ENCODE results near the gene STARD3. TPM values are rescaled to one million over a fixed set of nuclear protein-coding genes. Genes with fewer than 3 reads are reported as not detected.
"Not testable (repeated sequence)": the region's sequence is repeated elsewhere in the genome, so short reads cannot be mapped to it uniquely, and the experiment has no call there.

The STARD3 gene
- total and polyA plus RNA-seq, 12 donors, result 38.6 to 220 (median 93.6) TPM

DNA sequence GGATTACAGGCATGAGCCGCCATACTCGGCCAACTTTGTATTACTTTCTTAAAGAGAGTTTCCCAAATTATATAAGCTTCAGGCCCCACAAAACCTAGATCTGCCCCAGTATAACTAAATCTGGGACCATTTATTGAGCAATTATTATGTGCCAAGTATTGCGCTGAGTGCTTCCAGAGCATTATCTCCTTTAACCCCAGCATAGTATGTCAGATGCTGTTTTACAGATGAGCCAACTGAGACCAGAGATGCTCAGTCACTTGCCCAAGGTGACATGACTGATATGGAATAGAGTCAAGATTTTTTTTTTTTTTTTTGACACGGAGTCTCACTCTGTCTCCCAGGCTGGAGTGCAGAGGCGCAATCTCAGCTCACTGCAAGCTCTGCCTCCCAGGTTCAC is 61.0 kb downstream of the STARD3 start:
- TF ChIP-seq POLR2A (IDR thresholded peaks at IDR 0.05), result no peak
- TF ChIP-seq, protein P1, sequence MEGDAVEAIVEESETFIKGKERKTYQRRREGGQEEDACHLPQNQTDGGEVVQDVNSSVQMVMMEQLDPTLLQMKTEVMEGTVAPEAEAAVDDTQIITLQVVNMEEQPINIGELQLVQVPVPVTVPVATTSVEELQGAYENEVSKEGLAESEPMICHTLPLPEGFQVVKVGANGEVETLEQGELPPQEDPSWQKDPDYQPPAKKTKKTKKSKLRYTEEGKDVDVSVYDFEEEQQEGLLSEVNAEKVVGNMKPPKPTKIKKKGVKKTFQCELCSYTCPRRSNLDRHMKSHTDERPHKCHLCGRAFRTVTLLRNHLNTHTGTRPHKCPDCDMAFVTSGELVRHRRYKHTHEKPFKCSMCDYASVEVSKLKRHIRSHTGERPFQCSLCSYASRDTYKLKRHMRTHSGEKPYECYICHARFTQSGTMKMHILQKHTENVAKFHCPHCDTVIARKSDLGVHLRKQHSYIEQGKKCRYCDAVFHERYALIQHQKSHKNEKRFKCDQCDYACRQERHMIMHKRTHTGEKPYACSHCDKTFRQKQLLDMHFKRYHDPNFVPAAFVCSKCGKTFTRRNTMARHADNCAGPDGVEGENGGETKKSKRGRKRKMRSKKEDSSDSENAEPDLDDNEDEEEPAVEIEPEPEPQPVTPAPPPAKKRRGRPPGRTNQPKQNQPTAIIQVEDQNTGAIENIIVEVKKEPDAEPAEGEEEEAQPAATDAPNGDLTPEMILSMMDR (IDR thresholded peaks at IDR 0.05), result no peak
- Histone ChIP-seq H3K4me3 (no peak overlapping the region), H3K27me3 (peaks cover 16% of the 10 kb centered on the region), H3K36me3 (replicated peaks in 1 of 2) (no peaks in the 10 kb centered on the region), H3K9me3 (replicated peaks in 1 of 3) (no peaks in the 10 kb centered on the region), H3K4me1 (replicated peaks in 1 of 2) (no peaks in the 10 kb centered on the region), H3K27ac (no peak overlapping the region)
- no peak for DNase-seq
- 84 to 96% (median 92%) methylated on average over 5 of the region's 5 CpGs for WGBS, 4 donors
- intact Hi-C loops (cut with DNase I), result no loop called here

DNA sequence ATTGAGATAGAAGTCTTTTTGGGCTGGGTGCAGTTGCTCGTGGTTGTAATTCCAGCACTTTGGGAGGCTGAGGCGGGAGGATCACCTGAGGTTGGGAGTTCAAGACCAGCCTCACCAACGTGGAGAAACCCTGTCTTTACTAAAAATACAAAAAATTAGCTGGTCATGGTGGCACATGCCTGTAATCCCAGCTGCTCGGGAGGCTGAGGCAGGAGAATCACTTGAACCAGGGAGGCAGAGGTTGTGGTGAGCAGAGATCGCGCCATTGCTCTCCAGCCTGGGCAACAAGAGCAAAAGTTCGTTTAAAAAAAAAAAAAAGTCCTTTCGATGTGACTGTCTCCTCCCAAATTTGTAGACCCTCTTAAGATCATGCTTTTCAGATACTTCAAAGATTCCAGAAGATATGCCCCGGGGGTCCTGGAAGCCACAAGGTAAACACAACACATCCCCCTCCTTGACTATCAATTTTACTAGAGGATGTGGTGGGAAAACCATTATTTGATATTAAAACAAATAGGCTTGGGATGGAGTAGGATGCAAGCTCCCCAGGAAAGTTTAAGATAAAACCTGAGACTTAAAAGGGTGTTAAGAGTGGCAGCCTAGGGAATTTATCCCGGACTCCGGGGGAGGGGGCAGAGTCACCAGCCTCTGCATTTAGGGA is 62.3 kb downstream of the STARD3 start:
- peaks cover 16% of the 10 kb centered on the region for H3K27me3 ChIP-seq
- H3K4me3 ChIP-seq, result peak overlapping the region in 2 of 4 donors; percentile 16 to 62
- intact Hi-C loops (cut with DNase I); H3K4me1 ChIP-seq (replicated peaks in 1 of 2); DNase-seq; H3K9me3 ChIP-seq (replicated peaks in 1 of 3); H3K36me3 ChIP-seq (replicated peaks in 1 of 2): not testable (repeated sequence)
- H3K27ac ChIP-seq, result peak overlapping the region in 1 of 5 donors; percentile 23
- WGBS, 4 donors, result 60 to 69% (median 62%) methylated on average over 11 of the region's 11 CpGs

DNA sequence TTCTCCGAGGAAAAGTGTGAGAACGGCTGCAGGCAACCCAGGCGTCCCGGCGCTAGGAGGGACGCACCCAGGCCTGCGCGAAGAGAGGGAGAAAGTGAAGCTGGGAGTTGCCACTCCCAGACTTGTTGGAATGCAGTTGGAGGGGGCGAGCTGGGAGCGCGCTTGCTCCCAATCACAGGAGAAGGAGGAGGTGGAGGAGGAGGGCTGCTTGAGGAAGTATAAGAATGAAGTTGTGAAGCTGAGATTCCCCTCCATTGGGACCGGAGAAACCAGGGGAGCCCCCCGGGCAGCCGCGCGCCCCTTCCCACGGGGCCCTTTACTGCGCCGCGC is 62.8 kb downstream of the STARD3 start, which contains the start of gene ERBB2:
Gene ERBB2 (plus strand): TSS at position 247 of the 330 bp plus-strand sequence. CDS start 175 bp downstream, outside the sequence.
- H3K9me3 ChIP-seq (replicated peaks in 1 of 3), result no peaks in the 10 kb centered on the region
- intact Hi-C loops (cut with DNase I), result no loop called here
- 7 to 15% (median 10%) methylated on average over 10 to 20 of the region's 20 CpGs for WGBS, 4 donors

DNA sequence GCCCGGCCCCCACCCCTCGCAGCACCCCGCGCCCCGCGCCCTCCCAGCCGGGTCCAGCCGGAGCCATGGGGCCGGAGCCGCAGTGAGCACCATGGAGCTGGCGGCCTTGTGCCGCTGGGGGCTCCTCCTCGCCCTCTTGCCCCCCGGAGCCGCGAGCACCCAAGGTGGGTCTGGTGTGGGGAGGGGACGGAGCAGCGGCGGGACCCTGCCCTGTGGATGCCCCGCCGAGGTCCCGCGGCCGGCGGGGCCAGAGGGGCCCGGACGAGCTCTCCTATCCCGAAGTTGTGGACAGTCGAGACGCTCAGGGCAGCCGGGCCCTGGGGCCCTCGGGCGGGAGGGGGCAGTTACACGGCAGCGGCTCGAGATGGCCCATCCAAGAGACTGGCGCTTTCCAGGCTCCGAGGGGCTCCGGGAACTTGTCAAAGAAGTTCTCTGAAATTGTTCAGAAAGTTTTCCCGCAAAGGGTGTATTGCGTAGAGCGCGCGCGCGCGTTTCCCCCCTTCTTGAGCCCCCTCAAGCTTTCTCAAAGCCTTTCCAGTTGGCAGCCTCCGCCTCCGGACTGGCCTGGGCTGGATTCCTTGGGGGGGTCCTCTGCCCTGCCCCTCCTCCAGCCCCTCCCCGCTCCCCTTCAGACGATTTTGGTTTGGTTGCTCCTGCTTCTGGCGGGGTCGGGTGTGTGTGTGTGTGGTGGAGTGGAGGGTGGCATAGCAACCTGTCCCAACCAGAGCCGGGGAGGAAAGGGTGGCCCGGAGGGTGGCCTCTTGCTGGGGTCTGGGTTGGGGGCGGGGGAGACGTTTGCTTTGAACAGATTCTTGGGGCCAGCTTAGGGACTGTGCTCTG is 63.4 kb downstream of the STARD3 start:
- H3K9me3 ChIP-seq (replicated peaks in 1 of 3), result no peaks in the 10 kb centered on the region
- no peaks in the 10 kb centered on the region for H3K4me1 ChIP-seq (replicated peaks in 1 of 2)
- peak overlapping the region in 2 of 5 donors; percentile 41 to 73 for H3K27ac ChIP-seq
- DNase-seq, result no peak
- peak overlapping the region in 2 of 4 donors; percentile 16 to 62 for H3K4me3 ChIP-seq
- WGBS, 4 donors, result 2 to 7% (median 3%) methylated on average over 12 to 57 of the region's 57 CpGs
- TF ChIP-seq, protein P1 (IDR thresholded peaks at IDR 0.05), result no peak
- no peak for TF ChIP-seq POLR2A (IDR thresholded peaks at IDR 0.05)
- no peaks in the 10 kb centered on the region for H3K36me3 ChIP-seq (replicated peaks in 1 of 2)
- H3K27me3 ChIP-seq, result peaks cover 16% of the 10 kb centered on the region
- intact Hi-C loops (cut with DNase I), result no loop called here

More for the DNA sequence above, 62.8 kb downstream of the STARD3 start, which contains the start of gene ERBB2:
- H3K4me1 ChIP-seq (replicated peaks in 1 of 2), result no peaks in the 10 kb centered on the region
- TF ChIP-seq POLR2A (IDR thresholded peaks at IDR 0.05), result no peak
- TF ChIP-seq, protein P1 (IDR thresholded peaks at IDR 0.05), result no peak
- peaks cover 16% of the 10 kb centered on the region for H3K27me3 ChIP-seq
- peak within 1 kb of the TSS in 2 of 4 donors; percentile 16 to 62 for H3K4me3 ChIP-seq
- H3K27ac ChIP-seq, result peak within 1 kb of the TSS in 2 of 5 donors; percentile 41 to 73
- DNase-seq, result peak in 4 of 7 donors; percentile 29 to 45 (median 34)
- H3K36me3 ChIP-seq (replicated peaks in 1 of 2), result no peaks in the 10 kb centered on the region
